Keratinocyte (primary cell): ENCODE results near the gene KPNA1. TPM values are rescaled to one million over a fixed set of nuclear protein-coding genes. Genes with fewer than 3 reads are reported as not detected.
A peak's percentile ranks its signal among the peaks of the same experiment; 100 is the strongest.

ENCODE experiments used
- DNase-seq: peaks from one replicate; pipeline ENCODE4 v3.0.0-alpha.2; 2011; ENCODE audit warnings: low read depth, missing footprints, low spot score
- FAIRE-seq: peaks from 2 replicates; lab custom pipeline; 2011; peaks lifted over from hg19 to GRCh38; lab: Jason Lieb, UNC
- H2AFZ ChIP-seq: 2 replicates; pipeline ENCODE4 v1.6.0; 2012; ENCODE audit warnings: low read length, control low read depth, inconsistent platforms; ENCODE audit not compliant: control insufficient read depth
- H3K27ac ChIP-seq: 2 replicates; pipeline ENCODE4 v1.5.1; 2011; ENCODE audit warnings: low read length; ENCODE audit not compliant: control insufficient read depth, insufficient read depth
- H3K27me3 ChIP-seq: 3 replicates; pipeline ENCODE4 v1.6.0; 2011; ENCODE audit warnings: low read length; ENCODE audit not compliant: control insufficient read depth, insufficient read depth; ENCODE audit errors: extremely low read depth
- H3K36me3 ChIP-seq, 2 experiments: 2 replicates in 1 of 2; 3 replicates in 1 of 2; pipeline ENCODE4 v1.5.1; 2011; ENCODE audit warnings: low read length in 2 of 2, mild to moderate bottlenecking in 1 of 2; ENCODE audit not compliant: control insufficient read depth in 2 of 2, insufficient read depth in 2 of 2; ENCODE audit errors: extremely low read depth in 1 of 2
- H3K4me1 ChIP-seq: 3 replicates; pipeline ENCODE4 v1.5.1; 2011; ENCODE audit warnings: low read length; ENCODE audit not compliant: control insufficient read depth, insufficient read depth; ENCODE audit errors: extremely low read depth
- H3K4me2 ChIP-seq: 3 replicates; pipeline ENCODE4 v1.6.0; 2011; ENCODE audit warnings: low read depth, low read length; ENCODE audit not compliant: control insufficient read depth, insufficient read depth; ENCODE audit errors: extremely low read depth
- H3K4me3 ChIP-seq, 3 experiments: fragments of 200-600 bp in 1 of 3; sonication (generic) in 1 of 3; 2 replicates in 2 of 3; 3 replicates in 1 of 3; pipeline ENCODE4 v1.5.1; 2011 to 2016; ENCODE audit warnings: low read length in 3 of 3, mild to moderate bottlenecking in 3 of 3, control low read depth in 2 of 3, inconsistent platforms in 1 of 3, low read depth in 1 of 3, mixed read lengths in 1 of 3, mixed run types in 1 of 3, moderate library complexity in 1 of 3; ENCODE audit not compliant: control insufficient read depth in 2 of 3, insufficient read depth in 2 of 3; ENCODE audit errors: extremely low read depth in 1 of 3
- H3K79me2 ChIP-seq: 2 replicates; pipeline ENCODE4 v1.6.0; 2012; ENCODE audit warnings: low read length; ENCODE audit not compliant: control insufficient read depth, insufficient read depth
- H3K9ac ChIP-seq: 3 replicates; pipeline ENCODE4 v1.6.0; 2011; ENCODE audit warnings: low read length; ENCODE audit not compliant: control insufficient read depth, insufficient read depth; ENCODE audit errors: extremely low read depth
- H3K9me1 ChIP-seq: 3 replicates; pipeline ENCODE4 v1.6.0; 2011; ENCODE audit warnings: low read length; ENCODE audit not compliant: control insufficient read depth, insufficient read depth; ENCODE audit errors: extremely low read depth
- H3K9me3 ChIP-seq: 2 replicates; pipeline ENCODE4 v1.5.1; 2012; ENCODE audit warnings: low read depth, low read length; ENCODE audit not compliant: control insufficient read depth
- H4K20me1 ChIP-seq: 3 replicates; pipeline ENCODE4 v1.6.0; 2011; ENCODE audit warnings: low read length; ENCODE audit not compliant: control insufficient read depth, insufficient read depth; ENCODE audit errors: extremely low read depth
- CTCF ChIP-seq, 3 experiments: IDR thresholded peaks in 1 of 3; conservative IDR thresholded peaks in 1 of 3; optimal IDR thresholded peaks in 1 of 3; 2 replicates in 2 of 3; 3 replicates in 1 of 3; pipeline versions ENCODE3 to v1.5.1; 2011; ENCODE audit warnings: low read length in 3 of 3, mild to moderate bottlenecking in 3 of 3, moderate library complexity in 2 of 3, control low read depth in 1 of 3, inconsistent platforms in 1 of 3; ENCODE audit not compliant: insufficient read depth in 2 of 3; ENCODE audit errors: extremely low read depth in 1 of 3
- EZH2 ChIP-seq: IDR thresholded peaks from one replicate; pipeline ENCODE4 v1.6.1; 2012; ENCODE audit warnings: inconsistent platforms, mild to moderate bottlenecking, low read length, moderate library complexity
- dilution Hi-C: fragments of 300-500 bp; cut with MboI; formaldehyde crosslinking; loops from one replicate; pipeline ENCODE4 v1.7.0; 2020; ENCODE audit warnings: low sequenced_read_pairs; ENCODE audit not compliant: extremely low pct_ligation_motif_present
- polyA plus RNA-seq, 5 experiments: library from polyadenylated mRNA; depleted of rRNA in 3 of 5; stranded (reverse) in 3 of 5; stranded (forward) in 1 of 5; unstranded in 1 of 5; fragments of >200 nt; gene quantifications; 1 replicate in 1 of 5; 2 replicates in 3 of 5; 3 replicates in 1 of 5; pipeline versions ENCODE4 v1.2.1 to v1.2.3, GENCODE V29; 2011 to 2012; ENCODE audit warnings: missing spikeins in 2 of 5, low read depth in 1 of 5, low replicate concordance in 1 of 5

Gene KPNA1
- polyA plus RNA-seq, 1 donor (not counting 4 experiments of a cell fraction or from before 2014, with no cell fraction given), result 66.7 TPM

GRCh38 chr3:122488262-122488973 lies 26.3 kb downstream of the KPNA1 start:
- no peak overlapping the region for H3K9ac ChIP-seq
- H3K9me1 ChIP-seq, result no peaks in the 10 kb centered on the region
- peaks cover 5 to 6% of the 10 kb centered on the region in 2 experiments for H3K36me3 ChIP-seq
- H2AFZ ChIP-seq, result no peak overlapping the region
- no peak for DNase-seq
- H3K4me2 ChIP-seq, result no peak overlapping the region
- peaks cover 11% of the 10 kb centered on the region for H3K4me1 ChIP-seq
- no peak overlapping the region for H3K4me3 ChIP-seq
- peaks cover 29% of the 10 kb centered on the region for H3K79me2 ChIP-seq
- no peak overlapping the region for H3K27ac ChIP-seq
- dilution Hi-C loops, result no loop called here
- peaks cover 3% of the 10 kb centered on the region for H4K20me1 ChIP-seq
- no peak for TF ChIP-seq EZH2
- no peak for TF ChIP-seq CTCF (optimal IDR thresholded peaks at IDR 0.05 in 1 of 3, IDR thresholded peaks at IDR 0.05 in 1 of 3, conservative IDR thresholded peaks at IDR 0.05 in 1 of 3; ENCODE audit: extremely low read depth in 1 of 3, insufficient read depth in 2 of 3, low read length in 3 of 3)
- H3K27me3 ChIP-seq, result no peaks in the 10 kb centered on the region
- no peak for FAIRE-seq
- no peaks in the 10 kb centered on the region for H3K9me3 ChIP-seq

- H3K4me2 ChIP-seq, result no peak overlapping the region
- TF ChIP-seq EZH2, result no peak
- no peak for TF ChIP-seq CTCF (optimal IDR thresholded peaks at IDR 0.05 in 1 of 3, IDR thresholded peaks at IDR 0.05 in 1 of 3, conservative IDR thresholded peaks at IDR 0.05 in 1 of 3; ENCODE audit: extremely low read depth in 1 of 3, insufficient read depth in 2 of 3, low read length in 3 of 3)
Observed at GRCh38 chr3:122484985-122485384, 29.8 kb downstream of the KPNA1 start.

More at GRCh38 chr3:122484985-122485384, 29.8 kb downstream of the KPNA1 start:
- dilution Hi-C loops, result no loop called here
- no peak overlapping the region for H2AFZ ChIP-seq
- peak overlapping the region; percentile 22 for H3K27ac ChIP-seq
- no peak overlapping the region for H3K4me3 ChIP-seq
- DNase-seq (no peak), FAIRE-seq (peak; percentile 61)
- H3K9ac ChIP-seq, result no peak overlapping the region
- no peaks in the 10 kb centered on the region for H3K27me3 ChIP-seq
- H3K9me1 ChIP-seq, result no peaks in the 10 kb centered on the region
- H3K36me3 ChIP-seq, result peaks cover 0 to 4% of the 10 kb centered on the region in 2 experiments
- no peaks in the 10 kb centered on the region for H3K9me3 ChIP-seq
- H4K20me1 ChIP-seq, result peaks cover 4% of the 10 kb centered on the region
- peaks cover 18% of the 10 kb centered on the region for H3K4me1 ChIP-seq
- peaks cover 46% of the 10 kb centered on the region for H3K79me2 ChIP-seq
